Left lung (tissue), 10 donors: ENCODE results near the gene CFAP210. TPM values are rescaled to one million over a fixed set of nuclear protein-coding genes. Genes with fewer than 3 reads are reported as not detected.
A peak's percentile ranks its signal among the peaks of the same experiment; 100 is the strongest.

Experiments used
- ATAC-seq: fragments of 200-7000 bp; cut with Tn5 transposase; one replicate; pipeline ENCODE4 v1.9.1; 2020; ENCODE audit warnings: moderate library complexity
- DNase-seq, 4 donors: peaks; one replicate each; pipeline ENCODE4 v3.0.0-alpha.2; 2013 to 2020
- H3K27ac ChIP-seq, 2 donors: fragments of 200-600 bp; sonication (generic) in 1 of 2; one replicate each; pipeline versions ENCODE4 v1.5.0 to v1.8.0; 2020 to 2021
- H3K27me3 ChIP-seq, 2 donors: fragments of 200-600 bp; sonication (generic) in 1 of 2; one replicate each; pipeline versions ENCODE4 v1.5.0 to v1.8.0; 2020 to 2021
- H3K36me3 ChIP-seq, 2 donors: fragments of 200-600 bp; sonication (generic) in 1 of 2; one replicate each; pipeline versions ENCODE4 v1.5.0 to v1.8.0; 2020 to 2021
- H3K4me1 ChIP-seq, 2 donors: fragments of 200-600 bp; one replicate each; pipeline ENCODE4 v1.8.0; 2021
- H3K4me3 ChIP-seq, 2 donors: fragments of 200-600 bp; sonication (generic) in 1 of 2; one replicate each; pipeline versions ENCODE4 v1.5.0 to v1.8.0; 2020 to 2021; ENCODE audit warnings: mild to moderate bottlenecking in 1 of 2
- H3K9me3 ChIP-seq, 2 donors: fragments of 200-600 bp; sonication (generic) in 1 of 2; one replicate each; pipeline versions ENCODE4 v1.5.0 to v1.8.0; 2020 to 2021
- intact Hi-C, 2 donors: fragments of 100-400 bp; cut with DNase I; formaldehyde crosslinking; loops; one replicate each; pipeline versions ENCODE4 v1.11.2 to v1.14.2; 2022
- polyA plus RNA-seq, 6 donors: library from polyadenylated mRNA; unstranded; fragments of 120-200 nt; gene quantifications; one replicate each; pipeline ENCODE4 v1.2.1, GENCODE V29; 2013; ENCODE audit not compliant: insufficient read length in 6 of 6
- total RNA-seq, 2 donors: library from RNA; stranded (reverse); fragmentation: NEBNext Ultra II Directional; extraction: Animal tissue kit (Norgen Biotek cat#: 25700); gene quantifications; one replicate each; pipeline ENCODE4 v1.2.1, GENCODE V29; 2021
- TF ChIP-seq, protein P1 (sequence below), 2 donors: fragments of 200-600 bp; sonication (generic) in 1 of 2; IDR thresholded peaks; one replicate each; pipeline versions ENCODE4 v1.5.0 to v1.8.0; 2021; ENCODE audit warnings: antibody characterized with exemption in 2 of 2
- donor health status: DM: no; HTN: yes; CAD: no.
- donor health status: DM: no; HTN: no; CAD: no.

Gene CFAP210
- total and polyA plus RNA-seq, 8 donors: 0.68 to 4.0 (median 2.2) TPM; not detected in 1

DNA sequence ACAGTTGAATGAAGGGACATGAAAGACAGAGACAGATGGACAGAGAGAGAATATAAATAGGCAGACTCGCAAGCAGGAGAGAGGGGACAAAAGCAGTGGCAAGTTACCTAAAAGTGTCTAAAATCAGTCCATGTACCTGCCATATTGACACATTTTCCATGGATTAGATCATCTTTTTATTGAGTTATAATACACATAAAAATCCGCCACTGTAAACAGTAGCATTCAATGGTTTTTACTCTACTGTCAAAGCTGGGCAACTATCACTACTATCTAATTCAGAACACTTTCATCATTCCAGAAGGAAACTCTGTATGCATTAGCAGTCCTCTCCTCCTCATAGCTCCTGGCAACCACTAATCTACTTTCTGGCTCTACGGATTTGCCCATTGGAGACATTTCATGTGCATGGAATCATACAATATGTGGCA lies 10.1 kb downstream of the CFAP210 start:
- H3K4me3 ChIP-seq: no peak overlapping the region
- TF ChIP-seq, protein P1, sequence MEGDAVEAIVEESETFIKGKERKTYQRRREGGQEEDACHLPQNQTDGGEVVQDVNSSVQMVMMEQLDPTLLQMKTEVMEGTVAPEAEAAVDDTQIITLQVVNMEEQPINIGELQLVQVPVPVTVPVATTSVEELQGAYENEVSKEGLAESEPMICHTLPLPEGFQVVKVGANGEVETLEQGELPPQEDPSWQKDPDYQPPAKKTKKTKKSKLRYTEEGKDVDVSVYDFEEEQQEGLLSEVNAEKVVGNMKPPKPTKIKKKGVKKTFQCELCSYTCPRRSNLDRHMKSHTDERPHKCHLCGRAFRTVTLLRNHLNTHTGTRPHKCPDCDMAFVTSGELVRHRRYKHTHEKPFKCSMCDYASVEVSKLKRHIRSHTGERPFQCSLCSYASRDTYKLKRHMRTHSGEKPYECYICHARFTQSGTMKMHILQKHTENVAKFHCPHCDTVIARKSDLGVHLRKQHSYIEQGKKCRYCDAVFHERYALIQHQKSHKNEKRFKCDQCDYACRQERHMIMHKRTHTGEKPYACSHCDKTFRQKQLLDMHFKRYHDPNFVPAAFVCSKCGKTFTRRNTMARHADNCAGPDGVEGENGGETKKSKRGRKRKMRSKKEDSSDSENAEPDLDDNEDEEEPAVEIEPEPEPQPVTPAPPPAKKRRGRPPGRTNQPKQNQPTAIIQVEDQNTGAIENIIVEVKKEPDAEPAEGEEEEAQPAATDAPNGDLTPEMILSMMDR (IDR thresholded peaks at IDR 0.05): no peak
- DNase-seq (no peak), ATAC-seq (no peak)
- H3K4me1 ChIP-seq: no peaks in the 10 kb centered on the region
- no peaks in the 10 kb centered on the region for H3K27me3 ChIP-seq
- no peaks in the 10 kb centered on the region for H3K9me3 ChIP-seq
- H3K36me3 ChIP-seq: no peaks in the 10 kb centered on the region
- no peak overlapping the region for H3K27ac ChIP-seq
- intact Hi-C loops: no loop called here

DNA sequence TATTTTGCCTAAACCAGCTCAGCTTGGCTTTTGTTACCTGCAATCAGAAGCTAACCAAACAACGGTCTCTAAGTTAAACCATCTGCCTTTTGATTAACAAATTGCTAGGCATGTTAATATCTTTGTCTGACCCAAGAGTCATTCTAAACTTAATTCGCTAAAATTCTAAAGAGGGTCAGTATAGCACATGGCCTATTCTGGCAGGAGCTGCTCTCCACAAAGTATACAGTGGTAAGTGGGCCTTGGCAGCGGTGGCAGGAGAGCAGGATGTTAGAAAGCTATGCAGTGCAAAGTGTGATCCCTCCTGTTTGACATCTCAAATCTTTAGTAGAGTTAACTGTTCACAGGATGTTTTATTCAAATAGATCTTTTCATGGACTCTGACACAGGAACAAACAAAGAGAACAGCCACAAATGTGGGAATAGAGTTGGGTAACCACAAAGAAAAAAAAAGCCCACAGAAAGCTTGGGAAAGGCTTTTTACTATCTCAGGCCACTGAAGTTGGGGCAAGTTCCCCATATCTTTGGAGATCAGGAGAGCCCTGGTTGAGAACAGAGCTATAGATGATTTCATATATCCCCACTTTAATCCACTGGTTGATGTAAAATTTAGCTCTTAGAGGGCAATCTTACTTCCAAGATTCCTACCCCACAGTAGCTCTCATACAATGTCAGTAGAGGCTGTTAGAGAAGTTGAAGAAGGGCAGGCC lies 10.6 kb downstream of the CFAP210 start:
- DNase-seq: no peak

DNA sequence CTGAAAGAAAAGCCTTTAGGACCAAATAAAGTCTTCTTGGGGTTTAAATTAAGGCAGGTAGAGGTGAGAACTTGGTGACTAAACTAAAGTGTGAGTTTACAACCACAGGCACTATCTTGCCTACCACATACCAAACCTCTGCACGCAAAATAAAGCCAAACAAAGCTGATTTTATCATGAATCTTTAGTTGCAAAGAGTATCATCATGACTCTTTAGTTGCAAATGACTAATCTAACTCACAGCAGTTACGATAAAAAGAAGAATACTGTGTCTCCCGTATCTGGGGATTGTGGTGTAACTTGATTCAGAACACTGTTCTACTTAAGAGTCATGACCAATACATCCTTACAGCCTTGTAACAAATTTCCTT lies 11.2 kb downstream of the CFAP210 start:
- ATAC-seq: no peak
- Histone ChIP-seq H3K4me3 (no peak overlapping the region), H3K27ac (no peak overlapping the region), H3K4me1 (no peaks in the 10 kb centered on the region), H3K36me3 (no peaks in the 10 kb centered on the region), H3K27me3 (no peaks in the 10 kb centered on the region), H3K9me3 (no peaks in the 10 kb centered on the region)
- DNase-seq: no peak
- TF ChIP-seq, protein P1 (IDR thresholded peaks at IDR 0.05): no peak
- intact Hi-C loops: no loop called here

More for the DNA sequence above, 10.6 kb downstream of the CFAP210 start:
- intact Hi-C loops: no loop called here
- H3K4me1 ChIP-seq: no peaks in the 10 kb centered on the region
- H3K27ac ChIP-seq: no peak overlapping the region
- no peaks in the 10 kb centered on the region for H3K27me3 ChIP-seq
- H3K4me3 ChIP-seq: no peak overlapping the region
- no peaks in the 10 kb centered on the region for H3K9me3 ChIP-seq
- TF ChIP-seq, protein P1 (IDR thresholded peaks at IDR 0.05): no peak
- no peak for ATAC-seq
- no peaks in the 10 kb centered on the region for H3K36me3 ChIP-seq

DNA sequence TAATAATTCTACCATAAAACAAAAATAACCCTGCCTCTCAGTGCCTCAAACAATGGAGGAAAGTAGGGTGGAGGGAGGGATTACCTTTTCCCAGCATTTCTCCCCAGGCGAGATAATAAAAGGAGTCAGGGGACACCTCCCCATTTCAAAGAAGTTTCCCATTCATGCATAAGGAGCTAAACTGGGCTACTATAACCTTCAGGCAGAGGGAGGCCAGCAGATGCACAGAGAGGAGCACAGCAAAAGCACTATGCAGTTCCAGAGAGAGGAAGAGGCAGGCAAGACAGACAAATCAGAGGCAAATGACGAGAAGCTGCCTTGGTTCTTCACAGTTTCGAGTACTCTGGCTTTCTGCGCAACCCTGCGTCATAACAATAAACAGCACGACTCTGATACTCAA lies 17.4 kb downstream of the CFAP210 start:
- Histone ChIP-seq H3K27ac (no peak overlapping the region), H3K36me3 (no peaks in the 10 kb centered on the region), H3K9me3 (no peaks in the 10 kb centered on the region), H3K4me3 (no peak overlapping the region), H3K4me1 (no peaks in the 10 kb centered on the region), H3K27me3 (no peaks in the 10 kb centered on the region)
- intact Hi-C loops: no loop called here
- ATAC-seq: no peak
- DNase-seq: no peak
- TF ChIP-seq, protein P1 (IDR thresholded peaks at IDR 0.05): no peak

DNA sequence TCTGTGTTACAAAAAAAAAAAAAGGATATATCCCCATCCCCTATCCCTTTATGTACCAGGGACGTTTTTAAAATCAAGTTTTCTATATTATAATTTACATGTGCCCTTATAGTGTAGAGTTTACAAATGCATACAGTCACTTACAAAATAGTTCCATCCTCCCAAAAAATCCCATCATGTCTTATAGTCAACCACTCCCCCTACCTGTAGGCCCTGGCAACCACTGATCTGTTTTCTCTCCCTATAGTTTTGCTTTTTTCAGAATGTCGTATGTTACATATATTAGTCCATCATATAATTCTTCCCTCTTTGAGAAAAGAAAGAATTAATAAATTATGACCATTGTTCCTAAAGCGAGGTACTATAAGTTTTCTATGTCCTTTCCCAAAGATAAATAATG lies 17.8 kb downstream of the CFAP210 start:
- ATAC-seq (no peak), DNase-seq (no peak)
- no peak overlapping the region for H3K27ac ChIP-seq
- intact Hi-C loops: no loop called here
- TF ChIP-seq, protein P1 (IDR thresholded peaks at IDR 0.05): peak in 1 of 2 donors; percentile 10
- H3K4me3 ChIP-seq: no peak overlapping the region
- H3K36me3 ChIP-seq: no peaks in the 10 kb centered on the region
- no peaks in the 10 kb centered on the region for H3K27me3 ChIP-seq
- no peaks in the 10 kb centered on the region for H3K9me3 ChIP-seq
- H3K4me1 ChIP-seq: no peaks in the 10 kb centered on the region
